Adrenal gland (tissue), 5 donors: ENCODE measurements around the gene FBXW8.

Experiments used
- POLR2A ChIP-seq, 2 donors: fragments of 450-650 bp; IDR thresholded peaks; one replicate each; pipeline ENCODE4 v1.6.1; 2017; ENCODE audit warnings: antibody characterized with exemption in 2 of 2, mild to moderate bottlenecking in 2 of 2, moderate library complexity in 1 of 2
- TF ChIP-seq, protein P1 (sequence below), 6 experiments: fragments of 450-650 bp in 4 of 6; fragments of 200-600 bp in 2 of 6; sonication (generic) in 1 of 6; IDR thresholded peaks; 1 replicate in 5 of 6; 2 replicates in 1 of 6; pipeline versions ENCODE4 v1.5.1 to v1.8.0; 2016 to 2021; ENCODE audit warnings: antibody characterized with exemption in 6 of 6, mild to moderate bottlenecking in 2 of 6, moderate library complexity in 1 of 6
- donor health status: DM: no; HTN: no; CAD: no.

GRCh38 chr12:117069101-117069797 lies 158.5 kb downstream of the FBXW8 start:
- TF ChIP-seq POLR2A (IDR thresholded peaks at IDR 0.05), result no peak
- TF ChIP-seq, protein P1, sequence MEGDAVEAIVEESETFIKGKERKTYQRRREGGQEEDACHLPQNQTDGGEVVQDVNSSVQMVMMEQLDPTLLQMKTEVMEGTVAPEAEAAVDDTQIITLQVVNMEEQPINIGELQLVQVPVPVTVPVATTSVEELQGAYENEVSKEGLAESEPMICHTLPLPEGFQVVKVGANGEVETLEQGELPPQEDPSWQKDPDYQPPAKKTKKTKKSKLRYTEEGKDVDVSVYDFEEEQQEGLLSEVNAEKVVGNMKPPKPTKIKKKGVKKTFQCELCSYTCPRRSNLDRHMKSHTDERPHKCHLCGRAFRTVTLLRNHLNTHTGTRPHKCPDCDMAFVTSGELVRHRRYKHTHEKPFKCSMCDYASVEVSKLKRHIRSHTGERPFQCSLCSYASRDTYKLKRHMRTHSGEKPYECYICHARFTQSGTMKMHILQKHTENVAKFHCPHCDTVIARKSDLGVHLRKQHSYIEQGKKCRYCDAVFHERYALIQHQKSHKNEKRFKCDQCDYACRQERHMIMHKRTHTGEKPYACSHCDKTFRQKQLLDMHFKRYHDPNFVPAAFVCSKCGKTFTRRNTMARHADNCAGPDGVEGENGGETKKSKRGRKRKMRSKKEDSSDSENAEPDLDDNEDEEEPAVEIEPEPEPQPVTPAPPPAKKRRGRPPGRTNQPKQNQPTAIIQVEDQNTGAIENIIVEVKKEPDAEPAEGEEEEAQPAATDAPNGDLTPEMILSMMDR (IDR thresholded peaks at IDR 0.05), result no peak
